Mucosa of stomach (tissue), 1 donor: Measurements from ENCODE around the gene BARX2.

Experiments used
- H3K27me3 ChIP-seq: one replicate; pipeline ENCODE4 v1.7.0; 2013; ENCODE audit warnings: mild to moderate bottlenecking, low read length; ENCODE audit not compliant: control insufficient read depth, insufficient read depth
- H3K36me3 ChIP-seq: one replicate; pipeline ENCODE4 v1.7.0; 2013; ENCODE audit warnings: low read length; ENCODE audit not compliant: control insufficient read depth, insufficient read depth
- H3K4me1 ChIP-seq: one replicate; pipeline ENCODE4 v1.7.0; 2013; ENCODE audit warnings: mild to moderate bottlenecking, low read length; ENCODE audit not compliant: control insufficient read depth, insufficient read depth
- H3K4me3 ChIP-seq: one replicate; pipeline ENCODE4 v1.7.0; 2013; ENCODE audit warnings: low read length
- H3K9ac ChIP-seq: one replicate; pipeline ENCODE4 v1.7.0; 2013; ENCODE audit warnings: mild to moderate bottlenecking, low read length, moderate library complexity
- H3K9me3 ChIP-seq: one replicate; pipeline ENCODE4 v1.7.0; 2013; ENCODE audit warnings: mild to moderate bottlenecking, low read length, moderate library complexity; ENCODE audit not compliant: control insufficient read depth
- donor health status: Pancreatic carcinoma.

The BARX2 gene

DNA sequence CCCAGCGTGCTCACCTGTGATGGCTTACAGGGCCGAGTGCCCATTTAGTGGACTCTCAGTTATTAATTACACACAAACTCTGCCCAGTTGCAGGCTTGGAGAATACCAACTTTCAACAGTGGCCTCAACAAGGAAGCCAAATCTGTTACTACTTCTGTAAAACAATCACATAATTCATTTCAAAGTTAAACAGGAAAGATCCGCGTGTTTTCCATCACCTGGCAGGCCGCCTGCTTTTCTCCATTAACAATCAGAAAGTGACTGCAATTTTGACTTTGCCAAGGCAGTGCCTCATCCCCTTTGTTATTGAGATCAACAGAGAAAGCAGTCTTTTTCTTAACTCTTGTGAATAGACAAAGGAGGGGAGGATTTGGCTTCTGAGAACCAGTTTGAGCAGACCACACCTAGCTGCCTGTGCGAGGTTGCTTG is 77.7 kb downstream of the BARX2 start:
- Histone ChIP-seq H3K27me3 (no peaks in the 10 kb centered on the region), H3K4me1 (peaks cover 15% of the 10 kb centered on the region), H3K9ac (no peak overlapping the region), H3K4me3 (no peak overlapping the region), H3K9me3 (no peaks in the 10 kb centered on the region), H3K36me3 (no peaks in the 10 kb centered on the region)

DNA sequence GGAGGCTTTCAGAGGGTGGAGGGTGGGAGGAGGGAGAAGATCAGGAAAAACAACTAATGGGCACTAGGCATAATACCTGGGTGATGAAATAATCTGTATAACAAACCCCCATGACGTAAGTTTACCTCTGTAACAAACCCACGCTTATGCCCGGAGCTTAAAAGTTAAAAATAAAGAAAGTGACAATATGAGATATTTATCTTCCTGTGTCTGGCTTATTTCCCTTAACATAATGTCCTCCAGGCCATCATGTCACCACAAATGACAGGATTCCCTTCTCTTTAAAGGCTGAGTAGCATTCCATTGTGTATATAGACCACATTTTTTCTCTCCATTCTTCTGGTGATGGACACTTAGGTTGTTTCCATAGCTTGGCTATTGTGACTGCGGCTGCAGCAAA is 79.5 kb downstream of the BARX2 start:
- Histone ChIP-seq H3K9me3 (no peaks in the 10 kb centered on the region), H3K4me3 (no peak overlapping the region), H3K27me3 (no peaks in the 10 kb centered on the region), H3K9ac (no peak overlapping the region), H3K4me1 (peaks cover 29% of the 10 kb centered on the region), H3K36me3 (no peaks in the 10 kb centered on the region)

DNA sequence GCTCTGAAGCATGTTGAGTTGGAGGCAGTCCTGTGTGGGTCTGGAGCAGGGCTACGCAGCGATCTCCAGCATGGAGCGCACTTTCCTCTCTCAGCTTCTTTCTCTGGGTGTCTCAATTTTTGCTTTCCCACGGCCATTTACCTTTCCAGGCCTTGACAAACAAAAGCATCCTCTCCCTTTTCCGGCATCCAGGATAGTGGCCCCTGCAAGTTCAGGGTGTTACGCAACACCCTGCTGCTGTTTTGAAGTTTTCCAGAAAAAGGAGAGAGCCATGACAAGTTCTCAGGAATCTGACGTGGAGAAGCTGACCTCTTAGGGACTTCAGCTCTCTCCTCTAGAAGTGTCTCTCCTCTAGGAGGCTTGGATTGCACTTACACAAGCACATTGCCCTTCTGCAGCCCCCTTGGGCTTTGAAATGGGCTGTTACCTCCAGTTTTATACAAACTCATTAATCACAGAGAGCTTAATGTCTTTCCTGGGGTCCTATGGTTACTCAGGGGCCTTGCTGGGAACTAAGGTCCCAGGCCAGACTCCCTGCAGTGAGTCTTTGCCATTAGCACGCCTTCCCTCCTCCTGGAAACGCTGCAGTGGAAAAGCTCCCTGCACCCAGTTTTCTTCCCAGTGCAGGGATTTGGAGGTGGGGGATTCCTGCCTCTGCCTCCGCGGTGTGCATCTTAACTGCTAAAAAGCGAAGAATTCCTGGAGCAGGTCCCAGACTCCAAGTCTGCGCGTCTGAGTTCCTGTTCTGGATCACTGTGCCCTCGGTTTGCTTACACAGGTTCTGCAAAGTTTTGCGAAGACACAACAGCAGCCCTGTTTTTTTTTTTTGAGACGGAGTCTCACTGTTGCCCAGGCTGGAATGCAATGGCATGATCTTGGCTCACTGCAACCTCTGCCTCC is 80.4 kb downstream of the BARX2 start:
- Histone ChIP-seq H3K4me3 (no peak overlapping the region), H3K9me3 (no peaks in the 10 kb centered on the region), H3K9ac (no peak overlapping the region), H3K27me3 (no peaks in the 10 kb centered on the region), H3K36me3 (no peaks in the 10 kb centered on the region), H3K4me1 (peaks cover 33% of the 10 kb centered on the region)

- H3K9ac ChIP-seq, result no peak overlapping the region
- no peaks in the 10 kb centered on the region for H3K27me3 ChIP-seq
- H3K9me3 ChIP-seq, result no peaks in the 10 kb centered on the region
- H3K36me3 ChIP-seq, result no peaks in the 10 kb centered on the region
- H3K4me1 ChIP-seq, result peaks cover 33% of the 10 kb centered on the region
- H3K4me3 ChIP-seq, result no peak overlapping the region
These were observed 81.7 kb downstream of the BARX2 start for GRCh38 chr11:129457321-129457720.

GRCh38 chr11:129458278-129458677 is 82.6 kb downstream of the BARX2 start:
- Histone ChIP-seq H3K4me3 (no peak overlapping the region), H3K27me3 (no peaks in the 10 kb centered on the region), H3K9me3 (no peaks in the 10 kb centered on the region), H3K9ac (no peak overlapping the region), H3K36me3 (no peaks in the 10 kb centered on the region), H3K4me1 (peaks cover 33% of the 10 kb centered on the region)

DNA sequence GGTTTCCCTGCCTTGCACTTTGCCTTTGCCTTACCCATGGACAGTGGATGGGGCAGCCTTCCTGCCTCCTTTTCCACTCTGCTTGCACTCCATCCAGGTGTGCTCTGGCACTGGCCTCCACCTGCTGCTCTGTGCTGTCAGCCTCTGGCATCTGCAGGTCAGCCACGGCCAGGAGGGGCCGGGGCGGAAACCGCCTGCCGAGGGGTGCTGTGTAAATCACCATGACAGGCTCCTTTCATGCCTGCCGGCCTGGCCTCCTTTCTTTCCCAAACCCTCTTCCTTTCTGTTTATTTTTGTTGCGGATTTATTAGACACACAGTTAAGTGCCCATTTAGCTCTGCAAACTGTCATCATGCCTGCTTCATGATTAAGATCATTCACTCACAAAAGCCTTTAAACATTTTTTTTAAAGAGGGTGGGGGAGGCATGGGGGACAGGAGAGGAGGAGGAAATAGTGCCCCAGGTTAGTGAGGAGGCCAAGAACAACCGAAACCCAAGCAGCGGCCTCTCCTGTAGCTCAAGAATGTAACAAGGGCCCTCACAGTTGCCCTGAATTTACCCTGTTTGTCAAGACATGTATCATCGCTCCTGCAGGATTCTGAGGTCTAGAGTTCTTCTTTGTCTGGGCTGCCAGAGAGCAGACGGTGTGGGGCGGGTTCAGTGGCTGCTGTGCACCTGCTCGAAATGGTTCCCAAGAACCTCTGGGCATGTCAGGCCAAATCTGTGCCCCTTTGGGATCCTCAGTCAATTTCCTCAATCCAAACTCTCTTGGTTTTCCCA is 83.3 kb downstream of the BARX2 start:
- H3K9ac ChIP-seq, result no peak overlapping the region
- H3K4me3 ChIP-seq, result no peak overlapping the region
- no peaks in the 10 kb centered on the region for H3K9me3 ChIP-seq
- H3K4me1 ChIP-seq, result peaks cover 33% of the 10 kb centered on the region
- H3K36me3 ChIP-seq, result no peaks in the 10 kb centered on the region
- no peaks in the 10 kb centered on the region for H3K27me3 ChIP-seq

- Histone ChIP-seq H3K4me1 (peaks cover 33% of the 10 kb centered on the region), H3K27me3 (no peaks in the 10 kb centered on the region), H3K9ac (no peak overlapping the region), H3K36me3 (no peaks in the 10 kb centered on the region), H3K4me3 (no peak overlapping the region), H3K9me3 (no peaks in the 10 kb centered on the region)
These were observed 85.1 kb downstream of the BARX2 start for GRCh38 chr11:129460714-129461113.

GRCh38 chr11:129484068-129484467 is 108.4 kb downstream of the BARX2 start:
- no peak overlapping the region for H3K9ac ChIP-seq
- H3K4me1 ChIP-seq, result no peaks in the 10 kb centered on the region
- no peaks in the 10 kb centered on the region for H3K27me3 ChIP-seq

DNA sequence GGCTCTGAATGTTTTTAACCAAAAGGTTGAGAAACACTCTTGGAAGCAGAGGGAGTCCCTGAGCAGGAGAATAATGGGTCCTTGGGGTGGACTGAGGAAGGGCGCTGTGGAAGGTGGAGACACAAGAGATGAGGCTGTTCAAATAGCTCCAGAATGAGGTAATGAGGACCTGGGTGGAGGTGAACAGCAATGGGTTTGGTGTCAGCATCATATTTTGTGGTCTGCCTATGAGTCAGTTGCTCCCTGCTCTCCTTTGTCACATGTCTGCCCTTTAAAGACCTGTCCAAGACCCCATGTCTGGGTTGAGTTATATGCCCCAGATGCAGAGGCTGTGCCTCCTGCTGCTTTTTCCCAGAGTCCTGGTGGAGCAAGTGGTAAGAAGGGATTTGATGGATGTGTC is 113.6 kb downstream of the BARX2 start:
- Histone ChIP-seq H3K4me3 (no peak overlapping the region), H3K9me3 (no peaks in the 10 kb centered on the region), H3K4me1 (no peaks in the 10 kb centered on the region), H3K9ac (no peak overlapping the region), H3K27me3 (no peaks in the 10 kb centered on the region), H3K36me3 (no peaks in the 10 kb centered on the region)

More at GRCh38 chr11:129484068-129484467, 108.4 kb downstream of the BARX2 start:
- Histone ChIP-seq H3K9me3 (no peaks in the 10 kb centered on the region), H3K4me3 (no peak overlapping the region), H3K36me3 (no peaks in the 10 kb centered on the region)

DNA sequence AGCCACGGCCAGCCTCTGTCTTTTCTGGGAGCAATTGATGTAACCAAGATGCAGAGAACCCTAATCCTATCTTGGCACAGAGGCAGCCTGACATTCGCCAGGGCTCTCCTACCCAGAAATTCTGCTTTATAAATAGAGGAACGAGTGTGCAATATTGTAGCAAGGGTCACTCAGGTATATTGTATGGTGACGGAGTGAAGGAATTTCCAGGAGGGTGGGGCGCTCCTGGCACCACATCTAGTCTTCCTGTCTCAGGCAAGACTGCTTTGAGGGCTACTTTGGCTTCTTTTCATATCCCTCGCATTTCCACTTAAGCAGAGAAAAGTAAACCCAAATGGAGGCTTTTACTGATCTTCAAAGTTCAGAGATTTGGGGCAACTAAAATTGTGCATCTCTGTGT is 114.4 kb downstream of the BARX2 start:
- Histone ChIP-seq H3K9me3 (no peaks in the 10 kb centered on the region), H3K27me3 (no peaks in the 10 kb centered on the region), H3K4me3 (no peak overlapping the region), H3K9ac (no peak overlapping the region), H3K36me3 (no peaks in the 10 kb centered on the region), H3K4me1 (no peaks in the 10 kb centered on the region)

DNA sequence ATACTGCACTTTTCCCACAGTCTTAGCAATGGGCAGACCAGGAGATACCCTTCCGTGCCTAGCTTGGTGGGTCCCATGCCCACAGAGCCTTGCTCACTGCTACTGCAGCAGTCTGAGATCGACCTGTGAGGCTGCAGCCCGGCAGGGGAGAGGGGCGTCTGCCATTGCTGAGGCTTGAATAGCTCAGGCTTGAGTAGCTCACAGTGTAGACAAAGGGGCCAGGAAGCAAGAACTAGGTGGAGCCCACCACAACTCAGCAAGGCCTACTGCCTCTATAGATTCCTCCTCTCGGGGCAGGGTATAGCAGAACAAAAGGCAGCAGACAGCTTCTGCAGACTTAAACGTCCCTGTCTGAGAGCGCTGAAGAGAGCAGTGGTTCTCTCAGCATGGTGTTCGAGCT is 118.1 kb downstream of the BARX2 start:
- Histone ChIP-seq H3K9me3 (no peaks in the 10 kb centered on the region), H3K27me3 (no peaks in the 10 kb centered on the region), H3K9ac (no peak overlapping the region), H3K4me3 (no peak overlapping the region), H3K36me3 (no peaks in the 10 kb centered on the region), H3K4me1 (no peaks in the 10 kb centered on the region)
